HG02763 (cell line): Measurements from ENCODE around the gene PAQR7.

Experiments
- ATAC-seq: cut with Tn5 transposase; IDR thresholded peaks from one replicate; pipeline ENCODE4 v1.9.1; 2021; ENCODE audit warnings: mild to moderate bottlenecking, moderate library complexity; ENCODE audit not compliant: unreplicated experiment

The PAQR7 gene, protein sequence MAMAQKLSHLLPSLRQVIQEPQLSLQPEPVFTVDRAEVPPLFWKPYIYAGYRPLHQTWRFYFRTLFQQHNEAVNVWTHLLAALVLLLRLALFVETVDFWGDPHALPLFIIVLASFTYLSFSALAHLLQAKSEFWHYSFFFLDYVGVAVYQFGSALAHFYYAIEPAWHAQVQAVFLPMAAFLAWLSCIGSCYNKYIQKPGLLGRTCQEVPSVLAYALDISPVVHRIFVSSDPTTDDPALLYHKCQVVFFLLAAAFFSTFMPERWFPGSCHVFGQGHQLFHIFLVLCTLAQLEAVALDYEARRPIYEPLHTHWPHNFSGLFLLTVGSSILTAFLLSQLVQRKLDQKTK

DNA sequence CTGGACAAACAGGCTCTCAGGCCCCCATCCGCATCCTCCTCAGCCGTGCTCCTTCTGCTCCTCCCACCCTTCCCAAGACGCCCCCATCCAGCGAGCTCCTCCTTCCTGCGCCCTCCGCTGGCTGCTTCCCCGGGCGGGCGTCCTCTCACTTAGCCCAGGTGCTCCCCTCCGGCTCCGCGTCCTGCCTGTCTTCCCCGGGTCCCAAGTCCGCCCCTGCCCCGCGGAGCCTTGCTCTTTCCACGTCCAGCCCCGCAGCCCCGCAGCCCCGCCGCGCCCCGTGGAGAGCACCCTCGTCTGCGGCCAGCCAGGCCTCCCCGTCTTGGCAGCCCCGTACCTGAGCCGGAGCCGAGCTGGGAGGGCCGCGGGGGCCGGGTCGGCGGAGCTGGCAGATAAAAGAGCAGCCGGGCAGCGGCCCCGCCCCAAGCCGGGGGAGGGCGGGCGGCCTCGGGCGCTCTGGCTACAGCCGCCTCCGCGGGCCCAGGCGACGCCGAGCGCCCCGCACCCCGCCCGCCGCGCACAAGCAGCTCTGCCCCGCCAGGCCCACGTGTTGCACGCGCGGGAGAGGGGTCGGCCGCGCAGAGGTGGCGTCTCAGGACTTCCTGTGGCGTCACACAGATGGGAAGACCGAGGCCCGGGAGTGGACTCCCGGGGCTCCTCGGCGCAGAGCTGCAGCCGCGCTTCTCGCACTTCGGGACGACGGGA is at the start of gene PAQR7:
Gene PAQR7, minus strand, starts transcription at position 555 of the 702 bp plus-strand sequence. CDS start 11,869 bp downstream, outside the sequence.
- no peak for ATAC-seq

DNA sequence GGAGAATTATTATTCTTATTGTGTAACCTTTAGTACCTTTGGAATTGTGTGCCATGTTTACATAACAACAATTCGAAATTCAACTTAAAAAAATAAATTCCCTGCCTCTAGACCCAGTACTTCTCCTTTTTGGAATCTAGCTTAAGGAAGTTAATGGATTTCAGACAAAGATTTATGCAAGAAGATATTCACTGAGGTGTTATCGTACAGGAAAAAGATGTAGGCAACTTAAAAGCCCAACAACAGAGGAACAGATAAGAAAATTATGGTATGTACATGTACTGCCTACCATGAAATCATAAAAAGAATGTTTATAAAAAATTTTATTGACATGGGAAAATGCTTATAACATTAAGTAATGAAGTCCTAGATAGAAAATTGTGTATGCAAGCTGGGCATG is 48.9 kb upstream of the PAQR7 start:
- no peak for ATAC-seq

DNA sequence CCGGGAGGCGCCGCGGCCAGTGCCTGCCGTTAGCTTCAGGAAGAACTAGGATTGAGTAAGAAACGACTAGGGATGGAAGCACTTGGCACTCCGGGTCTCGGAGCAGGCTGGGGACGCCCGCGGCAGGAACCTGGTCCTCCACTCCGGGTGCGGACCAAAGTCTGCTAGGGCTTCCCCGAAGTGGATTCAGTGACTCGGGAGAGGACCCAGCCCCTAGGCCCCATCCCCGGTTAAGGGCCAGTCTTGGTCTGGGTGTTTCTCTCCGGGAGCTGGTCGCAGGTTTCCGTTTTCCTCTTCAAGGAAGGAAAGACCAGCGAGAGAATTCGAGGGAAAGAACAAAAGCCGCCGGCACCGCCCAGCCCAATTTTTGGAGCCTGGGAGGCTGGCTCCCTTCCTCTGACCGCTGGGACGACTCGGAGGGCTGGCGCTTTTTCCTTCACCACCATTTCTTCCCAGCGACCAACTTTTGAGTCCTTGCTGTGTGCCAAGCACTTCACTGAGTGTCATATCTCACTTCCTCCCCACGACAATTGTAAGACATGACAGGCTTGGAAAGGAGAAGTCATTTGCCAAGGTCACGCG is 47.6 kb upstream of the PAQR7 start:
- ATAC-seq: no peak

GRCh38 chr1:25922056-25922970 is 46.8 kb upstream of the PAQR7 start:
- ATAC-seq: no peak

DNA sequence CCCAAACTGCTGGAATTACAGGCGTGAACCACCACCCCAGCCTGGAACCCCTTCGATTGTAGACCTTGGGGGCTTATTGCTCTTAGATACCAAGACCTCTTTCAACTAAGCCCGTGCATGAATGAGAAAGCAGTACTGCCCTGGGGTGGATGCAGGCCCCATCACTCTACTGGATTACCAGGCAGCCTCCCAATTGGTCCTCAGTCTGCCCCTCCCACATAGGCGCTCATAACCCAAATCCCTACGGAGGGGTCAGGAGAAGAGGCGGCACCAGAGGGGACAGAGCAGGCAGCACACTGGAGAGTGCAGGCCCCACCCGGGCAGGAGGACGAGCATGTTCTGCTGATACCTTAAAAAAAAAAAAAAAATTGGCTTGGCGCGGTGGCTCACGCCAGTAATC is 43.1 kb upstream of the PAQR7 start:
- ATAC-seq: no peak

DNA sequence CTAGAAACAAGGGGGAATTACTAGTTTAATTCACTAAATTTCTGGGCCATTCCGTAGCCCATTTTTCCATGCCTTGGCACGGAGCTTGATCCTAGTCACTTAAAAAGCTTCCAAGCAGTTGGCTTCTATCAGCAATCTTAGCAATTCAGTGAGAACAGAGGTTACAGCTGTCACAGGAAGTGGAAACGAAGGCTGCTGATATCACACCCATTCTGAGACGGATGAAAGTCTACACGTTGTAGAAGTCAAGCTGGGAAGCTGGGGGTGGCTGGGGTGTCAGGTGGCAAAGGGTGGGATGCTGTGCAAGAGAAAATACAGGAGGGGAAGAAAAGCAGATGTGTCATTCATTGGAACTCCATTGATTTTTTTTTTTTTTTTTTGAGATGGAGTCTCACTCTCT is 42.5 kb upstream of the PAQR7 start:
- ATAC-seq: no peak

GRCh38 chr1:25916460-25916859 is 41.0 kb upstream of the PAQR7 start:
- no peak for ATAC-seq

- ATAC-seq: no peak
Observed at GRCh38 chr1:25914074-25914995, 38.8 kb upstream of the PAQR7 start.

- no peak for ATAC-seq
Observed at GRCh38 chr1:25913206-25913605, 37.7 kb upstream of the PAQR7 start.

DNA sequence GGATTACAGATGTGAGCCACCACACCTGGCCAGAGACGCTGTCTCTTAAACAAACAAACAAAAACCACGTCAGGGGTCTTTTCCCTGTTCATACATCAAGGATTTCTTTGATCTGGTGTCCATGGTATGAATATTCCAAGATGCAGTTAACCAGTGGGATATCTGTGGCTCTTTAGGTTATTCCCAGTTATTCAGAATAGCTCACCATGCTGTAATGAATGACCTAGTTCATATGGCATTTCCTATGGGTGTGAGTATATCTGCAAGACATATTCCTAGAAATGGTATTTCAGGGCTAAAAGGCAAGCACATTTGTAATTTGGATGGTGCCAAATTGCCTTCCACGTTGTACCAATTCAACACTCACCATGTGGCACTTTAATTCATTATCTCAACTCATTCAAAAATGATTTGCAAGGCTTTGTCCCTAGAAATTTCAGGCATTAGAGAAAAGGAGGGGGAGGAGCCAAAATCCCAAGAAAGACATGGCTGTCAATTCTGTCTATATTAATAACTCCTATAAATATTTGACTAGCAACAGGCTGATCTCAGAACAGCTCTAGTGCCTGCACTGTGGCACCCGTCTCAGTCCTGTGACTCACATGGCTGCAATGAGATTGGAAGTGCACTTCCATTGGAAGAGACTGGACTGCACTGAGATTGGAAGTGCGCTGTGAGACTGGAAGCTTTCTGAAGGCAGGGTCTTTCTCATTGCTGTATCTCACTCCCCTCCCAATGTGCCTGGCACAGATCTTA is 36.7 kb upstream of the PAQR7 start:
- no peak for ATAC-seq

- no peak for ATAC-seq
Observed at GRCh38 chr1:25911162-25911561, 35.7 kb upstream of the PAQR7 start.

- no peak for ATAC-seq
Observed at GRCh38 chr1:25909040-25909439, 33.5 kb upstream of the PAQR7 start.

GRCh38 chr1:25908161-25908560 is 32.7 kb upstream of the PAQR7 start:
- ATAC-seq: no peak

- ATAC-seq: no peak
Observed at GRCh38 chr1:25907601-25908000, 32.1 kb upstream of the PAQR7 start.

- no peak for ATAC-seq
Observed at GRCh38 chr1:25906644-25907300, 31.3 kb upstream of the PAQR7 start.

DNA sequence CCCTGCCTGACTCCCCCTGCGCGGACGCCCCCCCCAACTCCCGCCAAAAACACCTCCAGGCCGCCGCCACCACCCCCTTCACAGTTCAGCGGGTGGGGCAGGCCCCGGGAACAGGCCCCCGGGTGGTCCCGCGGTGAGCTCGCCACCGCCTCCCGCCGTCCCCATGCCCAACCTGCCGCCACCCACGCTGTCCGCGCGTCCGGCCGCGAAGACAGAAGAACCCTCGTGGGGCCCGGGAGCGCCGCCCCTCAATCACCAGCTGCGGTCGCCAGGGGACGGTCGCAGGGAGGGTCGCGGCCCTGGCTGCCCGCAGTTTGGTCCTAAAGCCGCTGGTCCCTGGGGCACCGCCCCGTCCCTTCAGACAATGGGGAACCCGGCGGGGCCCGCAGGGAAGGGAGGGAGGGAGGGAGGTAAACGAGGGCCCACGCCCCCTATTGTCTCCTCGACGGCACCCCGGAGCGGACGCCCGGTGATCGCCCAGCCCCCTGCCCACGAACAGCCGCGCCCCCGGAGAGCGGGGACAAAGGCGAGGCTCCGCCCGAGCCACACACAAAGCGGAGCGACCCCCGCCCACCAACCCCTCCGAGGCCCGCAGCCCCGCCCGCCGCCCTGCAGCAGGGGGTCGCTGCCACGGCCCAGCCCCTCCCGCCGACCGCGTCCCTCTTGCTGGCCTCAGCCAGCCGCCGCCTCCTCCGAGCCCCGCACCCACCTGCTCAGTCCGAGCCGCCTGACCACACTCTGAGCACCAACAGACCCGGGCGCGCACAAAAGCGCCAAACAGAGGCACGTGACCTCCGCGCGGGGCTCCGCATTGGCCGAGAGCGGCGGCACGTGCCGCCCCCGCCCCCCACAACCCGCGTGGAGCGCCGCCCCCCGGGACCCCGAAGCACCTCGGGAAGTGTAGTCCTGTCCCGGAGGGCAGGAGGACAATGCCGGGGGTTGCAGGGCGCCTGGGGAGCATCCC is 30.5 kb upstream of the PAQR7 start, which contains the start of gene STMN1:
Gene STMN1, minus strand, starts transcription at position 740 of the 964 bp plus-strand sequence. CDS start 1,743 bp downstream, outside the sequence.
- ATAC-seq: peak; percentile 52

- peak; percentile 77 for ATAC-seq
Observed at GRCh38 chr1:25904943-25905679, 29.6 kb upstream of the PAQR7 start.
